H9 (cell line): ENCODE measurements around the gene ICAM2. TPM values are rescaled to one million over a fixed set of nuclear protein-coding genes. Genes with fewer than 3 reads are reported as not detected.
A peak's percentile ranks its signal among the peaks of the same experiment; 100 is the strongest.

Experiments
- DNase-seq: peaks from one replicate; pipeline ENCODE4 v3.0.0-alpha.2; 2017
- H2AFZ ChIP-seq: one replicate; pipeline ENCODE4 v1.6.1; 2013; ENCODE audit warnings: mild to moderate bottlenecking, low read length, control low read depth, moderate library complexity
- H2AK5ac ChIP-seq: 2 replicates; pipeline ENCODE4 v1.6.1; 2013; ENCODE audit warnings: low read length, control low read depth, mixed read lengths; ENCODE audit not compliant: insufficient read length
- H2BK120ac ChIP-seq: one replicate; pipeline ENCODE4 v1.6.1; 2013; ENCODE audit warnings: low read depth, mild to moderate bottlenecking, low read length, control low read depth, inconsistent platforms; ENCODE audit not compliant: poor library complexity, severe bottlenecking
- H2BK12ac ChIP-seq: 2 replicates; pipeline ENCODE4 v1.6.1; 2013; ENCODE audit warnings: low read length, control low read depth, mixed read lengths, low read depth; ENCODE audit not compliant: insufficient read length
- H2BK15ac ChIP-seq: 2 replicates; pipeline ENCODE4 v1.6.1; 2013; ENCODE audit warnings: low read depth, low read length, control low read depth
- H2BK20ac ChIP-seq: one replicate; pipeline ENCODE4 v1.6.1; 2013; ENCODE audit warnings: low read depth, mild to moderate bottlenecking, low read length, control low read depth, inconsistent platforms; ENCODE audit not compliant: poor library complexity, severe bottlenecking
- H2BK5ac ChIP-seq: 2 replicates; pipeline ENCODE4 v1.6.1; 2013; ENCODE audit warnings: low read length, control low read depth, mixed read lengths; ENCODE audit not compliant: insufficient read length
- H3K14ac ChIP-seq: 2 replicates; pipeline ENCODE4 v1.6.1; 2013; ENCODE audit warnings: low read length, control low read depth; ENCODE audit not compliant: insufficient read depth
- H3K18ac ChIP-seq: 2 replicates; pipeline ENCODE4 v1.6.1; 2013; ENCODE audit warnings: low read depth, mild to moderate bottlenecking, mixed read lengths, low read length, control low read depth; ENCODE audit not compliant: insufficient read length
- H3K23ac ChIP-seq: 2 replicates; pipeline ENCODE4 v1.6.1; 2013; ENCODE audit warnings: low read length, control low read depth, mixed read lengths, low read depth; ENCODE audit not compliant: insufficient read length
- H3K23me2 ChIP-seq: 2 replicates; pipeline ENCODE4 v1.6.1; 2013; ENCODE audit warnings: low read depth, mild to moderate bottlenecking, mixed read lengths, low read length, control low read depth; ENCODE audit not compliant: insufficient read length, poor library complexity, severe bottlenecking
- H3K27ac ChIP-seq: 2 replicates; pipeline ENCODE4 v1.5.1; 2013; ENCODE audit warnings: low read length, control low read depth, mixed read lengths, low read depth; ENCODE audit not compliant: insufficient read length
- H3K27me3 ChIP-seq: 2 replicates; pipeline ENCODE4 v1.6.1; 2013; ENCODE audit warnings: low read length, control low read depth, inconsistent platforms; ENCODE audit not compliant: insufficient read depth
- H3K4ac ChIP-seq: 2 replicates; pipeline ENCODE4 v1.6.1; 2013; ENCODE audit warnings: low read depth, mild to moderate bottlenecking, control low read depth, inconsistent platforms, low read length, moderate library complexity
- H3K4me1 ChIP-seq: 2 replicates; pipeline ENCODE4 v1.6.1; 2013; ENCODE audit warnings: low read length, control low read depth, inconsistent platforms; ENCODE audit not compliant: insufficient read depth
- H3K4me2 ChIP-seq: 2 replicates; pipeline ENCODE4 v1.6.1; 2013; ENCODE audit warnings: low read length, control low read depth, mixed read lengths; ENCODE audit not compliant: insufficient read length, insufficient read depth
- H3K56ac ChIP-seq: 2 replicates; pipeline ENCODE4 v1.6.1; 2013; ENCODE audit warnings: low read depth, mild to moderate bottlenecking, mixed read lengths, low read length, control low read depth; ENCODE audit not compliant: insufficient read length
- H3K79me1 ChIP-seq: 2 replicates; pipeline ENCODE4 v1.6.1; 2013; ENCODE audit warnings: low read depth, mild to moderate bottlenecking, moderate library complexity, low read length, control low read depth, inconsistent platforms; ENCODE audit not compliant: insufficient read depth, poor library complexity, severe bottlenecking
- H3K79me2 ChIP-seq: 2 replicates; pipeline ENCODE4 v1.6.1; 2013; ENCODE audit warnings: low read length, control low read depth, inconsistent platforms; ENCODE audit not compliant: insufficient read depth
- H3K9ac ChIP-seq: 2 replicates; pipeline ENCODE4 v1.6.1; 2013; ENCODE audit warnings: low read length, control low read depth, mixed read lengths; ENCODE audit not compliant: insufficient read length; ENCODE audit errors: extremely low read depth
- H3K9me3 ChIP-seq: one replicate; pipeline ENCODE4 v1.6.1; 2013; ENCODE audit warnings: low read depth, low read length, inconsistent platforms; ENCODE audit not compliant: control insufficient read depth
- H3T11ph ChIP-seq: one replicate; pipeline ENCODE4 v1.6.1; 2013; ENCODE audit warnings: mild to moderate bottlenecking, low read length, control low read depth, inconsistent platforms
- H4K20me1 ChIP-seq: one replicate; pipeline ENCODE4 v1.6.1; 2013; ENCODE audit not compliant: control insufficient read depth, insufficient read length, insufficient read depth
- H4K5ac ChIP-seq: 2 replicates; pipeline ENCODE4 v1.6.1; 2013; ENCODE audit warnings: low read depth, mild to moderate bottlenecking, mixed read lengths, low read length, control low read depth; ENCODE audit not compliant: insufficient read length
- H4K8ac ChIP-seq: replicated peaks from 2 replicates; pipeline ENCODE4 v1.6.1; 2013; ENCODE audit warnings: low read length, control low read depth, mixed read lengths, low read depth; ENCODE audit not compliant: insufficient read length
- H4K91ac ChIP-seq: 2 replicates; pipeline ENCODE4 v1.6.1; 2013; ENCODE audit warnings: low read depth, mild to moderate bottlenecking, moderate library complexity, mixed read lengths, low read length, control low read depth; ENCODE audit not compliant: insufficient read length
- H3K27ac Mint-ChIP-seq, 3 experiments: 2 replicates in 2 of 3; 3 replicates in 1 of 3; pipeline ENCODE4 v1.8.0; 2020 to 2021; ENCODE audit warnings: mixed read lengths in 3 of 3, mild to moderate bottlenecking in 1 of 3, moderate library complexity in 1 of 3
- H3K27me3 Mint-ChIP-seq: 2 replicates; pipeline ENCODE4 v1.8.0; 2021; ENCODE audit warnings: low read depth, mild to moderate bottlenecking, moderate library complexity, mixed read lengths
- H3K36me3 Mint-ChIP-seq, 3 experiments: 2 replicates in 2 of 3; 3 replicates in 1 of 3; pipeline ENCODE4 v1.8.0; 2020 to 2021; ENCODE audit warnings: low read depth in 3 of 3, mixed read lengths in 3 of 3; ENCODE audit not compliant: insufficient read depth in 1 of 3
- H3K4me1 Mint-ChIP-seq, 2 experiments: 2 replicates each; pipeline ENCODE4 v1.8.0; 2020; ENCODE audit warnings: mixed read lengths in 2 of 2
- H3K4me3 Mint-ChIP-seq, 2 experiments: 2 replicates in 1 of 2; 3 replicates in 1 of 2; pipeline ENCODE4 v1.8.0; 2020 to 2021; ENCODE audit warnings: mild to moderate bottlenecking in 2 of 2, mixed read lengths in 2 of 2, moderate library complexity in 1 of 2
- H3K9me3 Mint-ChIP-seq, 2 experiments: 2 replicates in 1 of 2; 3 replicates in 1 of 2; pipeline ENCODE4 v1.8.0; 2020; ENCODE audit warnings: mild to moderate bottlenecking in 2 of 2, mixed read lengths in 2 of 2, moderate library complexity in 1 of 2
- CTCF ChIP-seq: fragments of 200-600 bp; sonication (generic); conservative IDR thresholded peaks from 3 replicates; pipeline ENCODE4 v1.8.0; 2021; ENCODE audit warnings: antibody characterized with exemption, mild to moderate bottlenecking
- WGBS: extraction: QIAGEN DNeasy Blood & Tissue Kit; methylation state at CpG from one replicate; pipeline ENCODE4 v1.1.7; 2013; ENCODE audit warnings: missing lambda C conversion rate, low lambda C conversion rate, mixed read lengths; ENCODE audit not compliant: insufficient read length; ENCODE audit errors: extremely low coverage; 5-methylcytosine and 5-hydroxymethylcytosine counted together
- total RNA-seq: library from RNA; stranded (reverse); gene quantifications from 2 replicates; pipeline ENCODE4 v1.2.1, GENCODE V29; 2021

The ICAM2 gene
- total RNA-seq, 1 experiment from 2014 or later, result 0.28 TPM

- H3K23ac ChIP-seq, result no peak overlapping the region
- peaks cover 3% of the 10 kb centered on the region; the same call in 1 of the 2 replicates for H3K4me1 ChIP-seq
- no peaks in the 10 kb centered on the region for H3K79me1 ChIP-seq
- Mint-ChIP-seq H3K27ac (no peak overlapping the region; a peak in 1 of 7 replicates), H3K36me3 (no peaks in the 10 kb centered on the region), H3K9me3 (no peaks in the 10 kb centered on the region), H3K4me3 (no peak overlapping the region), H3K4me1 (peaks cover 14 to 24% of the 10 kb centered on the region in 2 experiments), H3K27me3 (peaks cover 4% of the 10 kb centered on the region)
- no peaks in the 10 kb centered on the region for H3K79me2 ChIP-seq
- no peak overlapping the region for H3K4me2 ChIP-seq
- H2BK120ac ChIP-seq, result no peak overlapping the region
- TF ChIP-seq CTCF, result no peak
- H4K5ac ChIP-seq, result no peak overlapping the region
- H2BK5ac ChIP-seq, result no peak overlapping the region
- no peak overlapping the region for H2AFZ ChIP-seq
- no CpG with 5 or more reads among the region's 6 CpGs for WGBS
- peak; percentile 27 for DNase-seq
- no peak overlapping the region for H3K9ac ChIP-seq
- H3K27me3 ChIP-seq, result no peaks in the 10 kb centered on the region
- H3K9me3 ChIP-seq, result no peaks in the 10 kb centered on the region
- no peak overlapping the region for H4K8ac ChIP-seq
- no peaks in the 10 kb centered on the region for H3K23me2 ChIP-seq
- no peak overlapping the region for H2BK12ac ChIP-seq
- no peak overlapping the region for H3K14ac ChIP-seq
- H3K27ac ChIP-seq, result no peak overlapping the region
- no peak overlapping the region for H2BK20ac ChIP-seq
- H2BK15ac ChIP-seq, result no peak overlapping the region
- H2AK5ac ChIP-seq, result no peak overlapping the region
- H3T11ph ChIP-seq, result no peak overlapping the region
- no peak overlapping the region for H3K18ac ChIP-seq
- H4K91ac ChIP-seq, result no peak overlapping the region
- H3K4ac ChIP-seq, result no peak overlapping the region
- no peak overlapping the region for H3K56ac ChIP-seq
- H4K20me1 ChIP-seq, result no peaks in the 10 kb centered on the region
Observed at GRCh38 chr17:64005734-64006167, 14.7 kb downstream of the ICAM2 start.
